ENCODE measurements around the gene PDZK1. TPM values are rescaled to one million over a fixed set of nuclear protein-coding genes. Genes with fewer than 3 reads are reported as not detected.
"Not testable (repeated sequence)": the region's sequence is repeated elsewhere in the genome, so short reads cannot be mapped to it uniquely, and the experiment has no call there.

The PDZK1 gene
- total RNA-seq, 3 donors from 2014 or later, result 0.64 to 51.8 (median 25.2) TPM

DNA sequence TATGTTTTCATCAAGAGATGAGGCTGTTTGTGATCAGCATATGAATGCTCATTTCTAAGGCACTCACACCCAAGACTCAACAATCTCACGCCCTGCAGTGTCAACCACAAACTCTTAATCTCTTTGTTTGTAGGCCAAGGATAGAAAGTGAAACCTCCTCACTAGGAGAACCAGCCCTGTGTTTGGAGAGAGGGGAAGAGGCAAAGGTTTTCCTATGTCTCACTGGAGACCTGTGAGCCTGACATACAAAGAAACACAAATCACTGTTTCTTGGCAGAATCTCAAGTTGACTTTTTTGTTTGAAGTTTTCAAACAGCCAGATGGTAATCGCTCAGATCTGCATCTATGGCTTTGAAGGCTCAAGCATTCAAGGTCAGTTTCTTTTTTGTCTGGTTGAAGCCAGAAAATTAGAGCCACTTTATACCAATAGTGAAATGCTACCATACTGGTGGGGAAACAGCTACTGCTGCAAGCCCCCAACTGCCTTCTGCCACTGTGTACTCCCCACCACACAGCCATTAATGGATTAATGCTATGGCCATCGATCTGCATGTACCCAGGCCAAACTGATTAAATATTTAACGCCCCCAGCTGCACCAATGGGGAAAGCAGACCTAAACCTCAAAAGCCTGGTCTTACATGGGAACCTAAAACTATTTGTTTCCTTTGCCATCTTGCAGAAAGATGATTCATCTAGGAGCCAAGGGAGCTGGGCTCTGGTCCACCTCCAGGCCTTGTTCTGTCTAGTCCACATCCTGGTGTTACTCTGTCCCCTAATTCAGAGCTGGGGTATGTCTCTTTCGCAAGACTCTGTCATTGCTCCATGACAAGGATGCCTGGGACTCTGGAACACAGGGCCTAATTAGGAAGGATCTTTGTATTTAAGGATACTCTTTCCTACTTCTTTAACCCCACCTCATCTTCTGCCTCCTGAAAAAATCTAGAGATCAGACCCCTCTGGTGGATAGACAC, 16.3 kb downstream of the PDZK1 start:
- intact Hi-C loops (cut with DNase I; ENCODE audit: low total_unique reads), result no loop called here
- peak overlapping the region; percentile 4 to 9 for H3K27ac ChIP-seq

DNA sequence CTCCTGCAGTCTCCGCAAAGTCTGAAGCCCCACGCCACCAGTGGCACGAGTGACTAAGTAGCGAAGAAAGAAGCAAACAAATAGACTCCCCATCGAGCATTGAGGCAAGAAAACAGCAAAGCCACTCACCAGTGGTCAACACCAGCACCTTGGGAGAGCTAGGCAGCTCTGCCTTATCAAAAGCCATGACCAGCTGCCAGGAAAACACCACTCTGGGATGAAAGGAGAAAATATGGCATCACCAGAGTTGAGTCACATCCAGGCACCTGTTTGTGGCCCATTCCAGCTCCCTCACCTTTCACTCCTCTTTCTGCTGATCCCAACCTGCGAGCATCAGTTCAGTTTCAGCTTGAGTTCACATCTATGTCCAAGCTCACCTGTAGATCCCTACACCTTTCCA, 17.2 kb downstream of the PDZK1 start:
- intact Hi-C loops (cut with DNase I; ENCODE audit: low total_unique reads), result no loop called here

More for the DNA sequence above, 16.3 kb downstream of the PDZK1 start:
- no peaks in the 10 kb centered on the region for H3K9me3 ChIP-seq
- peaks cover 0 to 6% of the 10 kb centered on the region in 2 donors for H3K4me1 ChIP-seq
- H3K36me3 ChIP-seq, result no peaks in the 10 kb centered on the region
- TF ChIP-seq POLR2AphosphoS5 (IDR thresholded peaks at IDR 0.05) (no peak), POLR2A (IDR thresholded peaks at IDR 0.05) (no peak)
- TF ChIP-seq, protein P1, sequence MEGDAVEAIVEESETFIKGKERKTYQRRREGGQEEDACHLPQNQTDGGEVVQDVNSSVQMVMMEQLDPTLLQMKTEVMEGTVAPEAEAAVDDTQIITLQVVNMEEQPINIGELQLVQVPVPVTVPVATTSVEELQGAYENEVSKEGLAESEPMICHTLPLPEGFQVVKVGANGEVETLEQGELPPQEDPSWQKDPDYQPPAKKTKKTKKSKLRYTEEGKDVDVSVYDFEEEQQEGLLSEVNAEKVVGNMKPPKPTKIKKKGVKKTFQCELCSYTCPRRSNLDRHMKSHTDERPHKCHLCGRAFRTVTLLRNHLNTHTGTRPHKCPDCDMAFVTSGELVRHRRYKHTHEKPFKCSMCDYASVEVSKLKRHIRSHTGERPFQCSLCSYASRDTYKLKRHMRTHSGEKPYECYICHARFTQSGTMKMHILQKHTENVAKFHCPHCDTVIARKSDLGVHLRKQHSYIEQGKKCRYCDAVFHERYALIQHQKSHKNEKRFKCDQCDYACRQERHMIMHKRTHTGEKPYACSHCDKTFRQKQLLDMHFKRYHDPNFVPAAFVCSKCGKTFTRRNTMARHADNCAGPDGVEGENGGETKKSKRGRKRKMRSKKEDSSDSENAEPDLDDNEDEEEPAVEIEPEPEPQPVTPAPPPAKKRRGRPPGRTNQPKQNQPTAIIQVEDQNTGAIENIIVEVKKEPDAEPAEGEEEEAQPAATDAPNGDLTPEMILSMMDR (IDR thresholded peaks at IDR 0.05), result no peak
- peak in 1 of 2 donors; percentile 43 for DNase-seq (ENCODE audit: low spot score in 2 of 2)
- H3K27me3 ChIP-seq, result no peaks in the 10 kb centered on the region
- H3K4me3 ChIP-seq, result no peak overlapping the region

DNA sequence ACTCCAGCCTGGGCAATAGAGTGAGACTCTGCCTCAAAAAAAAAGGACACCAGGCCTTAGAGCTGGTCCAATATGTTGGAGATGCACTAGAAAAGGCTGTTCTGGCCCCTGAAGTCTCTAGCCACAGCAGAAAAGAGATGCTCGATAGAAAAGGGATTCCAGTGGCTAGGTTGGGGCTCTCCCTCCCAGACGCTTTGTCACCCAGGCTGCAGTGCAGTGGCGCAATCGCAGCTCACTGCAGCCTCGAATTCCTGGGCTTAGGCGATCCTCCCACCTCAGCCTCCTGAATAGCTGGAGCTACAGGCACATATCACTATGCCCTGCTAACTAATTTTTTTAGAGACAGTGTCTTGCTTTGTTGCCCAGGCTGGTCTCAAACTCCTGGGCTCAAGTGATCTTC, 18.2 kb downstream of the PDZK1 start:
- Histone ChIP-seq H3K27ac (no peak overlapping the region), H3K4me3 (no peak overlapping the region), H3K4me1 (peaks cover 0 to 6% of the 10 kb centered on the region in 2 donors), H3K36me3 (no peaks in the 10 kb centered on the region), H3K9me3 (no peaks in the 10 kb centered on the region), H3K27me3 (no peaks in the 10 kb centered on the region)
- intact Hi-C loops (cut with DNase I; ENCODE audit: low total_unique reads), result no loop called here
- TF ChIP-seq POLR2AphosphoS5 (IDR thresholded peaks at IDR 0.05), result no peak
- TF ChIP-seq, protein P1 (IDR thresholded peaks at IDR 0.05), result no peak
- no peak for TF ChIP-seq POLR2A (IDR thresholded peaks at IDR 0.05)
- no peak for DNase-seq (ENCODE audit: low spot score in 2 of 2)

More for the DNA sequence above, 17.2 kb downstream of the PDZK1 start:
- H3K9me3 ChIP-seq, result no peaks in the 10 kb centered on the region
- TF ChIP-seq POLR2A (IDR thresholded peaks at IDR 0.05) (no peak), POLR2AphosphoS5 (IDR thresholded peaks at IDR 0.05) (no peak)
- TF ChIP-seq, protein P1 (IDR thresholded peaks at IDR 0.05), result no peak
- H3K4me3 ChIP-seq, result no peak overlapping the region
- no peaks in the 10 kb centered on the region for H3K36me3 ChIP-seq
- peaks cover 0 to 6% of the 10 kb centered on the region in 2 donors for H3K4me1 ChIP-seq
- H3K27me3 ChIP-seq, result no peaks in the 10 kb centered on the region
- H3K27ac ChIP-seq, result no peak overlapping the region
- DNase-seq (ENCODE audit: low spot score in 2 of 2), result no peak

DNA sequence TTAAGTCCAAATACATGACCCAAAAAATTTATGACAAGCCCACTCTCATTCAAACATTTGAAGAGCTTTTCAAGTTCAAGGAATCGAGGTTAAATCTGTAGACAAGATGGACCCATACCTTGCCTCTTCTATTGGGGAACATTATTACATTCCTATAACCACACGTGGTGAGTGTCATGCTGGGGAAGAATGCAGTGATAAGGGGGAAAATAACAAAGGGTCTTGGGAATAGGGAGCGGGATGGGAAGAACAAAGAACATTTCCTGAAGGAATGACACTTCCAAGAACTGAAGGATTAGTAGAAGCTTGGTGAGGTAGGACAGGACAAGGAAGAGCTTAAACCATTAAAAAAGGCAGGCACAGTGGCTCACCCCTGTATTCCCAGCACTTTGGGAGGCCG, 18.8 kb downstream of the PDZK1 start:
- intact Hi-C loops (cut with DNase I; ENCODE audit: low total_unique reads), result no loop called here
- peaks cover 0 to 6% of the 10 kb centered on the region in 2 donors for H3K4me1 ChIP-seq
- no peak overlapping the region for H3K4me3 ChIP-seq
- H3K36me3 ChIP-seq, result no peaks in the 10 kb centered on the region
- no peaks in the 10 kb centered on the region for H3K9me3 ChIP-seq
- no peaks in the 10 kb centered on the region for H3K27me3 ChIP-seq
- TF ChIP-seq POLR2A (IDR thresholded peaks at IDR 0.05), result no peak
- TF ChIP-seq POLR2AphosphoS5 (IDR thresholded peaks at IDR 0.05), result no peak
- TF ChIP-seq, protein P1 (IDR thresholded peaks at IDR 0.05), result no peak
- no peak for DNase-seq (ENCODE audit: low spot score in 2 of 2)
- no peak overlapping the region for H3K27ac ChIP-seq

DNA sequence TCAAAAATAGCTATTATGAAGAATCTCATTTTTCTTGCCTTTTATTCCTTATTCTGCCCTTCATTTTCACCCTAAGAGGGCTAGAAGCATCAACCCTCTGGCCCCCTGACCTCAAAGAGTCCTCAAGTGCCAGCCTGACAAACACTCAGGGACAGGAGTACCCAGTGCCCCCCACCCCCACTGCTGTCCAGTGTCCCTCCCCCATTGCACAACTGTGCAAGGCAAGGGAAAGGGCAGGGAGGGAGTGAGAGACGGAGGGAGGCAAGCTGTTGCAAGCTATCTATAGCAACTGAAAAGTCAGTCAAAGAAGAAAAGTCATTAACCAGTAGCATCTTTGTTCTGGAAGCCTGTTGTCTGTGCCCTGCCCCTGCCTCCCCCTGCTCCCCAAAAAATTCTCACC, 21.1 kb downstream of the PDZK1 start:
- H3K27ac ChIP-seq; intact Hi-C loops (cut with DNase I; ENCODE audit: low total_unique reads); H3K4me1 ChIP-seq; H3K36me3 ChIP-seq; H3K9me3 ChIP-seq; H3K27me3 ChIP-seq; H3K4me3 ChIP-seq; DNase-seq (ENCODE audit: low spot score in 2 of 2): not testable (repeated sequence)

DNA sequence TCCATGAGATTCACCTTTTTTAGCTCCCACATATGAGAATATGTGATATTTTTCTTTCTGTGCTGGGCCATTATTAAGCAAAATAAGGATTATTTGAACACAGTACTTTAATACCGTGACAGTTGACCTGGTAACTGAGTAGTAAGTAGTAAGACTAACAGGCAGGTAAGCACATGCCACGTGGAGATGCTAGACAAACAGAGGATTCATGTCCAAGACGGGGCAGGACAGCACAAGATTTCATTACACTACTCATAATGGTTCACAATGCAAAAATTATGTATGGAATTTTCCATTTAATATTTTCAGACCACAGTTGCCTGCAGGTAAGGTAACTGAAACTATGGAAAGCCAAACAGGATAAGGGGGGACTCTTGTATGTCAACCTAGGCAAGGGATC, 22.3 kb downstream of the PDZK1 start:
- intact Hi-C loops (cut with DNase I; ENCODE audit: low total_unique reads); H3K27ac ChIP-seq; H3K36me3 ChIP-seq; H3K27me3 ChIP-seq; H3K4me1 ChIP-seq; DNase-seq (ENCODE audit: low spot score in 2 of 2); H3K9me3 ChIP-seq; H3K4me3 ChIP-seq: not testable (repeated sequence)

DNA sequence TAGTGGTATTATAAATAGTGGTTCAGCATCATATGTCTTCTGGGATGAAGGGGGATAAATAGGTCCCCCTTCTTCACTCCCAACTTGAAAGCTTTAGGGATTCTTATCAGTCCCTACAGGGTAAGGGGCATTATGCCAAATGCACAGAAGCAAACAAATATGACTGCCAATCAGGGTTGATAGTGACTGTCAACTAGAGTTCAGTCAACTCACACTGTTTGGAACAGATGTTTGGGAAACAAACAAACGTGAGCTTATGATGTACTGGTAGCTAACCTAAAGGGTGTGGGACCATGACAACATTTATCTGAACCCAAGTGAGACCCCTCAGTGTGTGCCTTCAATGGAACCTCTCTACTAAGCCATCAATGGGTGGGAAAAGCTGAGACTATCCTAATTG, 34.0 kb downstream of the PDZK1 start:
- DNase-seq (ENCODE audit: low spot score in 2 of 2); H3K27me3 ChIP-seq; H3K9me3 ChIP-seq; H3K27ac ChIP-seq; intact Hi-C loops (cut with DNase I; ENCODE audit: low total_unique reads); H3K36me3 ChIP-seq; H3K4me1 ChIP-seq; H3K4me3 ChIP-seq: not testable (repeated sequence)

DNA sequence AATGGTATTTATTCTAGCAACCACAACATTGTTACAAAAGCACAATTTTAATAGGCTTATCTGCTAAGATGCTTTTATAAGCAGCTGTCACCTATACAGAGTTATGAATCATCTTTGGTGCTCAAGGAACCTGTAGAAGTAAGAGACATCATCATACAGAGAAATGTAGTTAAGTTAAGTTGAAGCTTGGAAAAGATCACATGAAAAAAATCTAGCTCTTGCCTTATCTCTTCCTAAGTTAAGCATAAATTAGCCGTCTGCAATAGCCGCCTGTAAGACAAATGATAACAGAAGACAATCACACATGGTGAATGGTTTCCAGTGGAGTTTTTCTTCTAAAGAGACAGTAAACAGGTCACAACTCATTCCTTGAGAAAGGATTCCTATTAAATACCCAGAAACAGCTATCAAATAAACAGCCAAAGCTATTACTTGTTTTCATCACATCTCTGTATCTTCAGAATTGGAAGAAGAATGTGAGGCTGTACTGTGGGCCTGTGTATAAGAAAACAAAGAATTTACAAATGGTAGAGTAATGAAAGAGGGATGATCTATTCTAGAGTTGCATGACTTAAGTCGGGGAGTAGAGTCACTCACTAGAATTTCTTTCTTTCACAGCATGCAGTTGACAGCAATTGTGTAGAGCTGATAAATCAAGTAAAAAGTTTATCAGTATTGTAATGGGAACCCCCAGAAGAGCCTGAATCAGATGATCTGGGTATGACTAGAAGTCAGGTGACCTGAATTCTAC, 36.0 kb downstream of the PDZK1 start:
- intact Hi-C loops (cut with DNase I; ENCODE audit: low total_unique reads); H3K27me3 ChIP-seq; DNase-seq (ENCODE audit: low spot score in 2 of 2); H3K4me3 ChIP-seq; H3K9me3 ChIP-seq; H3K36me3 ChIP-seq; H3K4me1 ChIP-seq; H3K27ac ChIP-seq: not testable (repeated sequence)

All from breast epithelium (tissue), 4 donors.